Cerebellar cortex (tissue), 1 donor: ENCODE results near the gene ACBD6.
A peak's percentile ranks its signal among the peaks of the same experiment; 100 is the strongest.

Source experiments
- DNase-seq: peaks from one replicate; pipeline ENCODE4 v3.0.0-alpha.2; 2015; ENCODE audit warnings: low spot score

The ACBD6 gene

GRCh38 chr1:180255536-180256340 lies 246.6 kb downstream of the ACBD6 start:
- no peak for DNase-seq

GRCh38 chr1:180254854-180255253 lies 247.5 kb downstream of the ACBD6 start:
- no peak for DNase-seq

- no peak for DNase-seq
These were observed 247.9 kb downstream of the ACBD6 start for GRCh38 chr1:180254496-180254819.

GRCh38 chr1:180253585-180254495 lies 248.5 kb downstream of the ACBD6 start:
- no peak for DNase-seq

- peak; percentile 54 for DNase-seq
These were observed 249.5 kb downstream of the ACBD6 start for GRCh38 chr1:180252638-180253536.

GRCh38 chr1:180251526-180252305 lies 250.7 kb downstream of the ACBD6 start:
- DNase-seq: no peak

GRCh38 chr1:180250883-180251509 lies 251.4 kb downstream of the ACBD6 start:
- no peak for DNase-seq

- DNase-seq: no peak
These were observed 251.9 kb downstream of the ACBD6 start for GRCh38 chr1:180250499-180250770.

GRCh38 chr1:180249725-180250498 lies 252.5 kb downstream of the ACBD6 start:
- no peak for DNase-seq

- DNase-seq: no peak
These were observed 253.4 kb downstream of the ACBD6 start for GRCh38 chr1:180248731-180249681.

GRCh38 chr1:180248176-180248575 lies 254.2 kb downstream of the ACBD6 start:
- DNase-seq: no peak

GRCh38 chr1:180247580-180247979 lies 254.8 kb downstream of the ACBD6 start:
- DNase-seq: no peak

- no peak for DNase-seq
These were observed 255.3 kb downstream of the ACBD6 start for GRCh38 chr1:180247061-180247460.

GRCh38 chr1:180246579-180246978 lies 255.8 kb downstream of the ACBD6 start:
- DNase-seq: no peak

GRCh38 chr1:180244840-180245239 lies 257.5 kb downstream of the ACBD6 start:
- DNase-seq: no peak

- DNase-seq: no peak
These were observed 258.7 kb downstream of the ACBD6 start for GRCh38 chr1:180243517-180244221.

GRCh38 chr1:180241716-180242544 lies 260.4 kb downstream of the ACBD6 start:
- no peak for DNase-seq
